GM12891 (cell line): ENCODE results near the gene ZAR1.

Experiments used
- DNase-seq: peaks from one replicate; pipeline ENCODE4 v3.0.0; 2011; ENCODE audit warnings: low spot score; ENCODE audit not compliant: insufficient read length
- FAIRE-seq: peaks from 2 replicates; lab custom pipeline; 2011; peaks lifted over from hg19 to GRCh38; lab: Jason Lieb, UNC
- PAX5 ChIP-seq: IDR thresholded peaks from 2 replicates; pipeline ENCODE4 v1.6.1; 2011; ENCODE audit warnings: low read length, moderate library complexity, mild to moderate bottlenecking; ENCODE audit not compliant: insufficient read depth, severe bottlenecking
- POLR2A ChIP-seq: IDR thresholded peaks from 2 replicates; pipeline ENCODE4 v1.6.1; 2011; ENCODE audit warnings: low read depth, low read length, control low read depth
- POLR2AphosphoS5 ChIP-seq: IDR thresholded peaks from 2 replicates; pipeline ENCODE4 v1.6.1; 2011; ENCODE audit warnings: low read depth, low read length, control low read depth
- POU2F2 ChIP-seq: IDR thresholded peaks from 2 replicates; pipeline ENCODE4 v1.6.1; 2011; ENCODE audit warnings: low read depth, mild to moderate bottlenecking, control low read depth, low read length, moderate library complexity
- SPI1 ChIP-seq: IDR thresholded peaks from 2 replicates; pipeline ENCODE4 v1.6.1; 2011; ENCODE audit warnings: low read depth, low read length, control low read depth
- TAF1 ChIP-seq: IDR thresholded peaks from 2 replicates; pipeline ENCODE4 v1.6.1; 2011; ENCODE audit warnings: low read depth, low read length, control low read depth

ZAR1 gene

GRCh38 chr4:48504026-48504330 lies 13.9 kb downstream of the ZAR1 start:
- FAIRE-seq (no peak), DNase-seq (no peak)
- TF ChIP-seq POLR2A (no peak), POU2F2 (no peak), PAX5 (no peak), SPI1 (no peak), POLR2AphosphoS5 (no peak), TAF1 (no peak)

GRCh38 chr4:48504352-48504751 lies 14.3 kb downstream of the ZAR1 start:
- DNase-seq (no peak), FAIRE-seq (no peak)
- TF ChIP-seq TAF1 (no peak), PAX5 (no peak), SPI1 (no peak), POLR2AphosphoS5 (no peak), POLR2A (no peak)

- TF ChIP-seq SPI1 (no peak), POLR2AphosphoS5 (no peak), POLR2A (no peak), PAX5 (no peak), POU2F2 (no peak), TAF1 (no peak)
- FAIRE-seq (no peak), DNase-seq (no peak)
Observed at GRCh38 chr4:48506716-48507115, 16.7 kb downstream of the ZAR1 start.

- DNase-seq (no peak), FAIRE-seq (no peak)
- TF ChIP-seq POLR2AphosphoS5 (no peak), PAX5 (no peak), TAF1 (no peak), POU2F2 (no peak), SPI1 (no peak), POLR2A (no peak)
Observed at GRCh38 chr4:48509543-48509942, 19.5 kb downstream of the ZAR1 start.

- FAIRE-seq (no peak), DNase-seq (no peak)
- TF ChIP-seq SPI1 = no peak
- TF ChIP-seq POU2F2 = no peak
- no peak for TF ChIP-seq POLR2A
- TF ChIP-seq POLR2AphosphoS5 = no peak
- TF ChIP-seq TAF1 = no peak
- TF ChIP-seq PAX5 = no peak
Observed at GRCh38 chr4:48518143-48518542, 28.1 kb downstream of the ZAR1 start.

GRCh38 chr4:48526406-48526805 lies 36.4 kb downstream of the ZAR1 start:
- FAIRE-seq (no peak), DNase-seq (no peak)
- no peak for TF ChIP-seq TAF1
- no peak for TF ChIP-seq POU2F2
- TF ChIP-seq PAX5 = no peak
- TF ChIP-seq POLR2A = no peak
- no peak for TF ChIP-seq POLR2AphosphoS5
- no peak for TF ChIP-seq SPI1

GRCh38 chr4:48538358-48538757 lies 48.3 kb downstream of the ZAR1 start:
- FAIRE-seq (no peak), DNase-seq (no peak)
- TF ChIP-seq POU2F2 = no peak

GRCh38 chr4:48539597-48539996 lies 49.5 kb downstream of the ZAR1 start:
- DNase-seq = no peak
- FAIRE-seq = no peak
- no peak for TF ChIP-seq SPI1
- TF ChIP-seq PAX5 = no peak
- no peak for TF ChIP-seq POU2F2
- no peak for TF ChIP-seq TAF1
- no peak for TF ChIP-seq POLR2A
- TF ChIP-seq POLR2AphosphoS5 = no peak

GRCh38 chr4:48542888-48543287 lies 52.8 kb downstream of the ZAR1 start:
- FAIRE-seq (no peak), DNase-seq (no peak)
- TF ChIP-seq PAX5 (no peak), POU2F2 (no peak), POLR2A (no peak), TAF1 (no peak), SPI1 (no peak), POLR2AphosphoS5 (no peak)

- DNase-seq = no peak
Observed at GRCh38 chr4:48543796-48544195, 53.7 kb downstream of the ZAR1 start.

More at GRCh38 chr4:48543796-48544195, 53.7 kb downstream of the ZAR1 start:
- no peak for TF ChIP-seq SPI1
- TF ChIP-seq POLR2AphosphoS5 = no peak
- TF ChIP-seq PAX5 = no peak
- no peak for TF ChIP-seq POLR2A
- no peak for TF ChIP-seq POU2F2
- TF ChIP-seq TAF1 = no peak
- no peak for FAIRE-seq
